Transverse colon (tissue), 4 donors: ENCODE measurements around the gene MGAT1.

Experiments
- EP300 ChIP-seq: sonication (generic); formaldehyde crosslinking; IDR thresholded peaks from one replicate; pipeline ENCODE4 v1.6.1; 2017; ENCODE audit warnings: antibody characterized with exemption, low read depth
- POLR2A ChIP-seq: fragments of 450-650 bp; IDR thresholded peaks from one replicate; pipeline ENCODE4 v1.6.1; 2016; ENCODE audit warnings: antibody characterized with exemption, mild to moderate bottlenecking, moderate library complexity
- POLR2AphosphoS5 ChIP-seq, 3 donors: sonication (generic); formaldehyde crosslinking; IDR thresholded peaks; one replicate each; pipeline ENCODE4 v1.6.1; 2016; ENCODE audit warnings: antibody characterized with exemption in 3 of 3
- TF ChIP-seq, protein P1 (sequence below), 5 experiments: fragments of 200-600 bp in 3 of 5; fragments of 450-650 bp in 2 of 5; sonication (generic) in 3 of 5; IDR thresholded peaks; 1 replicate in 2 of 5; 2 replicates in 3 of 5; pipeline ENCODE4 v1.5.1; 2016 to 2017; ENCODE audit warnings: antibody characterized with exemption in 5 of 5, inconsistent platforms in 3 of 5, mild to moderate bottlenecking in 2 of 5, moderate library complexity in 1 of 5

DNA sequence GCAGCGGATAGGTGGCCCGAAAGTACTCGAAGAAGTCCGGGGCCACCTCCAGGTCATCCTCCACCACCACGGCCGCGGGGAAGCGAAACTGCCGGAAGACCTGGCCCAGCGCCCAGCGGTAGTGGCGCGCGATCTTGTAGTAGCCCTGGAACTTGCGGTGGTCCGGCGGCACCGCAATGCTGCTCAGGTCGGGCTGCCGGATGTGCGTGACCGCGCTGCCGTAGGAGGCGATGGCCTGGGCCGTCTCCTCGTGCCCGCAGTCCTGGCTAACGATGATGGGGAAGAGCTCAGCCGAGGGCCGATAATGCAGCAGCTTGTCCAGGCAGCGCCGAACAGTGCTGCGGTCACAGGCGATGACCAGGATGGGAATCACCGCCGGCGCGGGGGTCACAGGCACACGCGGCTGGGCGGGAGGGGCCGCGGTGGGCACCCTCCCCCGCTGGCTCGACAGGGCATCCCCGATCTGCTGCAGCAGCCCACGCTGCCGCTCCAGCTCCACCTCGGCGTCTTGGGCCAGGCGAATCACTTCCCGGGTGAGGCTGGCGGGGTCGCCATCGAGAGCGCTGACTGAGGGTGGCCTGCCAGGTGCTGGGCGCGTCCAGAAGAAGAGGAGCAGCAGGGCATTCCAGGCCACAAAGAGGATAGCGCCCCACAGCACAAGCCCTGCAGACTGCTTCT lies 10.2 kb downstream of the MGAT1 start:
- TF ChIP-seq, protein P1, sequence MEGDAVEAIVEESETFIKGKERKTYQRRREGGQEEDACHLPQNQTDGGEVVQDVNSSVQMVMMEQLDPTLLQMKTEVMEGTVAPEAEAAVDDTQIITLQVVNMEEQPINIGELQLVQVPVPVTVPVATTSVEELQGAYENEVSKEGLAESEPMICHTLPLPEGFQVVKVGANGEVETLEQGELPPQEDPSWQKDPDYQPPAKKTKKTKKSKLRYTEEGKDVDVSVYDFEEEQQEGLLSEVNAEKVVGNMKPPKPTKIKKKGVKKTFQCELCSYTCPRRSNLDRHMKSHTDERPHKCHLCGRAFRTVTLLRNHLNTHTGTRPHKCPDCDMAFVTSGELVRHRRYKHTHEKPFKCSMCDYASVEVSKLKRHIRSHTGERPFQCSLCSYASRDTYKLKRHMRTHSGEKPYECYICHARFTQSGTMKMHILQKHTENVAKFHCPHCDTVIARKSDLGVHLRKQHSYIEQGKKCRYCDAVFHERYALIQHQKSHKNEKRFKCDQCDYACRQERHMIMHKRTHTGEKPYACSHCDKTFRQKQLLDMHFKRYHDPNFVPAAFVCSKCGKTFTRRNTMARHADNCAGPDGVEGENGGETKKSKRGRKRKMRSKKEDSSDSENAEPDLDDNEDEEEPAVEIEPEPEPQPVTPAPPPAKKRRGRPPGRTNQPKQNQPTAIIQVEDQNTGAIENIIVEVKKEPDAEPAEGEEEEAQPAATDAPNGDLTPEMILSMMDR (IDR thresholded peaks at IDR 0.05): no peak
- TF ChIP-seq POLR2AphosphoS5 (IDR thresholded peaks at IDR 0.05): no peak
- no peak for TF ChIP-seq EP300
- no peak for TF ChIP-seq POLR2A
